Esophagus muscularis mucosa (tissue), 4 donors: ENCODE results near the gene SNCB. TPM values are rescaled to one million over a fixed set of nuclear protein-coding genes. Genes with fewer than 3 reads are reported as not detected.
"Not testable (repeated sequence)": the region's sequence is repeated elsewhere in the genome, so short reads cannot be mapped to it uniquely, and the experiment has no call there.

ENCODE experiments used
- DNase-seq: peaks from one replicate; pipeline ENCODE4 v3.0.0-alpha.2; 2017; ENCODE audit errors: extremely low spot score
- H3K27ac ChIP-seq, 4 donors: fragments of 200-600 bp; sonication (generic); replicated peaks in 1 of 4; 1 replicate in 3 of 4; 2 replicates in 1 of 4; pipeline ENCODE4 v1.5.1; 2016 to 2019; ENCODE audit warnings: mild to moderate bottlenecking in 1 of 4
- H3K27me3 ChIP-seq, 4 donors: fragments of 200-600 bp; sonication (generic); one replicate each; pipeline versions ENCODE4 v1.5.1 to v1.6.0; 2016 to 2019
- H3K36me3 ChIP-seq, 4 donors: fragments of 200-600 bp; sonication (generic); one replicate each; pipeline ENCODE4 v1.5.1; 2016 to 2019
- H3K4me1 ChIP-seq, 4 donors: fragments of 200-600 bp; sonication (generic); one replicate each; pipeline ENCODE4 v1.5.1; 2016 to 2019
- H3K4me3 ChIP-seq, 4 donors: fragments of 200-600 bp; sonication (generic); 1 replicate in 2 of 4; 2 replicates in 2 of 4; pipeline ENCODE4 v1.5.1; 2016 to 2019; ENCODE audit warnings: mild to moderate bottlenecking in 4 of 4, moderate library complexity in 1 of 4
- H3K9me3 ChIP-seq, 4 donors: fragments of 200-600 bp; sonication (generic); 1 replicate in 3 of 4; 2 replicates in 1 of 4; pipeline ENCODE4 v1.5.1; 2016 to 2019
- EP300 ChIP-seq: sonication (generic); formaldehyde crosslinking; IDR thresholded peaks from one replicate; pipeline ENCODE4 v1.6.1; 2017; ENCODE audit warnings: antibody characterized with exemption
- POLR2A ChIP-seq: fragments of 450-650 bp; IDR thresholded peaks from one replicate; pipeline ENCODE4 v1.6.1; 2017; ENCODE audit warnings: antibody characterized with exemption, moderate library complexity, mild to moderate bottlenecking, low read depth
- POLR2AphosphoS5 ChIP-seq, 2 donors: sonication (generic); formaldehyde crosslinking; IDR thresholded peaks; one replicate each; pipeline ENCODE4 v1.6.1; 2017; ENCODE audit warnings: antibody characterized with exemption in 2 of 2
- WGBS: methylation state at CpG from one replicate; pipeline ENCODE4 v1.1.5; 2018; 5-methylcytosine and 5-hydroxymethylcytosine counted together
- intact Hi-C: fragments of 100-400 bp; cut with DNase I; formaldehyde crosslinking; loops from one replicate; pipeline ENCODE4 v1.15.1; 2023
- total RNA-seq, 4 donors: library from RNA; depleted of rRNA; stranded (reverse); fragments of >200 nt; gene quantifications; one replicate each; pipeline versions ENCODE4 v1.1.0 to v1.2.1, GENCODE V29; 2016
- TF ChIP-seq, protein P1 (sequence below), 3 experiments: fragments of 200-600 bp in 2 of 3; fragments of 450-650 bp in 1 of 3; sonication (generic) in 2 of 3; IDR thresholded peaks; one replicate each; pipeline ENCODE4 v1.5.1; 2017 to 2019; ENCODE audit warnings: antibody characterized with exemption in 3 of 3, mild to moderate bottlenecking in 2 of 3, moderate library complexity in 1 of 3

The SNCB gene
- total RNA-seq, 4 donors from 2014 or later: not detected

DNA sequence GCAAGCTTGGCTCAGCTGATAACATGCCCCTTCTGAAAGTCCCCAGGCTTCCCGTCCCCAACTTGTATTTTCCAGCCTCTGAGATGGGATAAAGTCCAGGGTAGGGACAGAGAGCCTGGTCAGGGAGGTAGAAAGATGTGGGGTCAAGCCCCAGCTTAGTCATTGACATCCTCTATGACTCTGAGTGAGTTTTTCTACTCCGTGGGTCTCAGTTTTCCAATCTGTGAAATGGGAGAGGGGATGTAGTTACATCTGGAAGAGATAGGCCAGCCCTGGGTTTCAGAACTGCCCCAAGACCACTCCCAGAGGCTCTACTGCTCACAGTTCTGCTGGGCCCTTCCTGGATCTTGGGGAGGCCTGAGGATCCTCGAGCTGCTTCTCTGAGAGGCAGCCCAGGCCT, 23.5 kb downstream of the SNCB start:
- intact Hi-C loops: no loop called here
- peaks cover 5 to 17% (median 15%) of the 10 kb centered on the region in 4 donors for H3K4me1 ChIP-seq
- no peaks in the 10 kb centered on the region for H3K9me3 ChIP-seq
- no peaks in the 10 kb centered on the region for H3K36me3 ChIP-seq
- 100% methylated on average over 2 of the region's 3 CpGs for WGBS
- no peak for DNase-seq
- no peak overlapping the region for H3K27ac ChIP-seq
- no peak overlapping the region for H3K4me3 ChIP-seq
- peaks cover 0 to 31% (median 0%) of the 10 kb centered on the region in 4 donors for H3K27me3 ChIP-seq
- TF ChIP-seq EP300 (no peak), POLR2A (no peak), POLR2AphosphoS5 (IDR thresholded peaks at IDR 0.05) (no peak)
- TF ChIP-seq, protein P1, sequence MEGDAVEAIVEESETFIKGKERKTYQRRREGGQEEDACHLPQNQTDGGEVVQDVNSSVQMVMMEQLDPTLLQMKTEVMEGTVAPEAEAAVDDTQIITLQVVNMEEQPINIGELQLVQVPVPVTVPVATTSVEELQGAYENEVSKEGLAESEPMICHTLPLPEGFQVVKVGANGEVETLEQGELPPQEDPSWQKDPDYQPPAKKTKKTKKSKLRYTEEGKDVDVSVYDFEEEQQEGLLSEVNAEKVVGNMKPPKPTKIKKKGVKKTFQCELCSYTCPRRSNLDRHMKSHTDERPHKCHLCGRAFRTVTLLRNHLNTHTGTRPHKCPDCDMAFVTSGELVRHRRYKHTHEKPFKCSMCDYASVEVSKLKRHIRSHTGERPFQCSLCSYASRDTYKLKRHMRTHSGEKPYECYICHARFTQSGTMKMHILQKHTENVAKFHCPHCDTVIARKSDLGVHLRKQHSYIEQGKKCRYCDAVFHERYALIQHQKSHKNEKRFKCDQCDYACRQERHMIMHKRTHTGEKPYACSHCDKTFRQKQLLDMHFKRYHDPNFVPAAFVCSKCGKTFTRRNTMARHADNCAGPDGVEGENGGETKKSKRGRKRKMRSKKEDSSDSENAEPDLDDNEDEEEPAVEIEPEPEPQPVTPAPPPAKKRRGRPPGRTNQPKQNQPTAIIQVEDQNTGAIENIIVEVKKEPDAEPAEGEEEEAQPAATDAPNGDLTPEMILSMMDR (IDR thresholded peaks at IDR 0.05): no peak

DNA sequence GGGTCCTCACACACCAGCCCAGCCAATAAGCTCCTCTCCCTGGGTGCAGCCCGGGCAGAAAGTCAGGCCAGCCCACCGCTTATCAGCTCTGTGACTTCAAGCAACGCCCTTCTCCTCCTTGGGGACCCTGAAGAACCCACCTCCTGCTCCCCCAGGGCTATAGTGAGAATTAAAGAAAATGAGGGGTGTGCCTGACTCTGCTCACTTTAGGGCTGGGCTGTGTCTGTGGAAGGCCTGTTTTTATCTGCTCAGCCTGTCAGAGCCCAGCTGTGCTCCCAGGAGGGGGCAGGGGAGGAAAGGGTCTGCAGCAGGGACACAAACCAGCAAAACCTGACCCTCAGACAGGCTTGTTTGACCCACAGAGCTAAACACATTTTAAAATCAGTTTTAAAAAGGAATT, 24.3 kb downstream of the SNCB start:
- TF ChIP-seq, protein P1 (IDR thresholded peaks at IDR 0.05): no peak
- TF ChIP-seq POLR2AphosphoS5 (IDR thresholded peaks at IDR 0.05): no peak
- no peak for TF ChIP-seq EP300
- no peak for TF ChIP-seq POLR2A
- peaks cover 0 to 29% (median 0%) of the 10 kb centered on the region in 4 donors for H3K27me3 ChIP-seq
- WGBS: 73% methylated on average over 3 of the region's 3 CpGs
- no peaks in the 10 kb centered on the region for H3K9me3 ChIP-seq
- intact Hi-C loops: no loop called here
- H3K27ac ChIP-seq: no peak overlapping the region
- H3K36me3 ChIP-seq: no peaks in the 10 kb centered on the region
- H3K4me3 ChIP-seq: no peak overlapping the region
- no peak for DNase-seq
- peaks cover 5 to 17% (median 15%) of the 10 kb centered on the region in 4 donors for H3K4me1 ChIP-seq

DNA sequence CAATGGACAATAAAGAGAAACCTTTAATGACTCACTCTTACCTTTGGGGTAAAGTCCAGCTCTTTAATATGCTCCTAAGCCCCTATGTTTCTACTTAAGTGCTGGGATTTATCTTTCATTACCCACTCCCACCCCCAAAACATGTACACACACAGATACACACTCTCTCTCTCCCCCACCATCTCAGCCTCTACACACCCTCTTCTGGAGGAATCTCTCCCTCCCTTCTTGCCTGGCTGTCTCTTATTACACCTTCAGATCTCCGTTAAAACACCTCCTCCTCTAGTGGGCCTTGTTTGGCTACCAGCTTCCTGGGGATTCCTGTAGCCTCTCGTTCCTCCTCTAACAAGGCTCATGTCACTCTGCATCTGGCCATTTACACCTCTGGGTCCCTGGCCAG, 27.2 kb downstream of the SNCB start:
- Histone ChIP-seq H3K4me1 (no peaks in the 10 kb centered on the region), H3K27me3 (peaks cover 0 to 15% (median 0%) of the 10 kb centered on the region in 4 donors), H3K36me3 (no peaks in the 10 kb centered on the region), H3K9me3 (no peaks in the 10 kb centered on the region), H3K4me3 (no peak overlapping the region), H3K27ac (no peak overlapping the region)
- no peak for DNase-seq
- 20% methylated on average over 2 of the region's 2 CpGs for WGBS
- no peak for TF ChIP-seq POLR2A
- TF ChIP-seq POLR2AphosphoS5 (IDR thresholded peaks at IDR 0.05): no peak
- no peak for TF ChIP-seq EP300
- TF ChIP-seq, protein P1 (IDR thresholded peaks at IDR 0.05): no peak
- intact Hi-C loops: no loop called here

DNA sequence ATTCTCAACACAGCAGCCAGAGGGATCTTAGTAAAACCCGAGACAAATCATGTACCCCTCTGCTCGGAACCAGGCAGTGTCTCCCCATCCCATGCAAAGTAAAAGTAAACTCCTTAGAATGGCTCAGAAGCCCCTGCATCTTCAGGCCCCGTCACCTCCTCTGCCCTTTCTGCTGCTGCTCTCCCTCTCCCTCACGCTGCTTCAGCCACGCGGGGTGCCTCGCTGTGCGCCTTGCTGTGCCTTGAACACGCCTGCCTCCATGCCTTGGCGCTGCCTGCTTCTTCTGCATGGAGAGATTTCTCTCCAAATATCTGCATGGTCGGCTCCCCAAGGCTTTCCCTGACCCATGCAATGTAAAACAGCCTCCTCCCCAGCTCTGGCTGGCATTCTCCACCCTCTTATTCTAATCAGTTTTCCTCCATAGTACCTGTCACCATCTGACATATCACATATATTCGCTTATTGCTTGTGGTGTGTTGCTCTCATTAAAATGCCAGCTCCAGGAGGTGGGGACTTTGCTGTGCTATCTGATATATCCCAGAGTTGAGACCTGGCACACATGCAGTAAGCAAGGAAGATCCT, 28.3 kb downstream of the SNCB start:
- intact Hi-C loops: no loop called here
- peaks cover 0 to 25% (median 0%) of the 10 kb centered on the region in 4 donors for H3K27me3 ChIP-seq
- TF ChIP-seq POLR2AphosphoS5 (IDR thresholded peaks at IDR 0.05) (no peak), POLR2A (no peak), EP300 (no peak)
- TF ChIP-seq, protein P1 (IDR thresholded peaks at IDR 0.05): no peak
- WGBS: 79% methylated on average over 12 of the region's 12 CpGs
- H3K4me3 ChIP-seq: no peak overlapping the region
- peaks cover 0 to 7% (median 5%) of the 10 kb centered on the region in 4 donors for H3K4me1 ChIP-seq
- H3K9me3 ChIP-seq: no peaks in the 10 kb centered on the region
- DNase-seq: no peak
- H3K36me3 ChIP-seq: no peaks in the 10 kb centered on the region
- H3K27ac ChIP-seq: no peak overlapping the region

DNA sequence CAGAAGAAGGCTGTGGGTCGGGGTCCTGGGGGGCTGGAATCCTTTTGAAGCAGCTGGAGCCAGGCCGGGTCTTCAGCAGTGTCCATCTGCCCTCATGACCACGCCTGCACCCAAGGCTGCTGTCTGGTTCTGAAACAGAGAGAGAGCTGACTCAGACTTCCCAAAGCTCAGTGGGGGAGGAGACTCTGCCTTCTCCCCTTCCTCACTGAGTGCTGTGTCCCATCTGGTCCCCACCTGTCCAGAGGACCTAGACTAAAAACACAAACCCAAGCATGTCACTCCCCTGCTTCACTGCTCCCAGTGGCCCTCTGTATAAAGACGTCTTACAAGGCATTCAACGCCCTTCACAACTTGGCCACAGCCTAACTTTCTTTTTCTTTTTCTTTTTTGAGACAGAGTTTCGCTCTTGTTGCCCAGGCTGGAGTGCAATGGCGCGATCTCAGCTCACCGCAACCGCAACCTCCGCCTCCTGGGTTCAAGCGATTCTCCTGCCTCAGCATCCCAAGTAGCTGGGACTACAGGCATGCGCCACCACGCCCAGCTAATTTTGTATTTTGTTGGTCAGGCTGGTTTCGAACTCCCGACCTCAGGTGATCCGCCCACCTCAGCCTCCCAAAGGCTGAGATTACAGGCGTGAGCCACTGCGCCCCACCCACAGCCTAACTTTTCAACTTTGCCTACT, 30.4 kb downstream of the SNCB start:
- intact Hi-C loops, H3K4me3 ChIP-seq, H3K36me3 ChIP-seq, DNase-seq, H3K9me3 ChIP-seq, H3K27ac ChIP-seq: not testable (repeated sequence)
- 97% methylated on average over 17 of the region's 19 CpGs for WGBS
- Histone ChIP-seq H3K4me1 (peaks cover 4 to 17% (median 12%) of the 10 kb centered on the region in 4 donors), H3K27me3 (peaks cover 0 to 41% (median 0%) of the 10 kb centered on the region in 4 donors)
